Raji (cell line): ENCODE data around the gene PKNOX2.

Source experiments
- POLR2A ChIP-seq: IDR thresholded peaks from 2 replicates; pipeline ENCODE4 v1.6.1; 2011; ENCODE audit warnings: low read depth, low read length, control low read depth; ENCODE audit not compliant: insufficient read depth

The PKNOX2 gene

GRCh38 chr11:125327518-125328224 lies 163.1 kb downstream of the PKNOX2 start:
- no peak for TF ChIP-seq POLR2A

GRCh38 chr11:125328225-125328580 lies 163.7 kb downstream of the PKNOX2 start:
- TF ChIP-seq POLR2A = no peak

GRCh38 chr11:125329786-125330185 lies 165.2 kb downstream of the PKNOX2 start:
- TF ChIP-seq POLR2A = no peak

- TF ChIP-seq POLR2A = no peak
These were observed 166.1 kb downstream of the PKNOX2 start for GRCh38 chr11:125330462-125331325.

- no peak for TF ChIP-seq POLR2A
These were observed 166.9 kb downstream of the PKNOX2 start for GRCh38 chr11:125331357-125332035.

- no peak for TF ChIP-seq POLR2A
These were observed 168.3 kb downstream of the PKNOX2 start for GRCh38 chr11:125332821-125333220.

GRCh38 chr11:125333354-125334073 lies 169.0 kb downstream of the PKNOX2 start:
- no peak for TF ChIP-seq POLR2A

GRCh38 chr11:125335106-125335505 lies 170.6 kb downstream of the PKNOX2 start:
- no peak for TF ChIP-seq POLR2A

GRCh38 chr11:125337836-125338834 lies 173.6 kb downstream of the PKNOX2 start:
- no peak for TF ChIP-seq POLR2A

GRCh38 chr11:125338886-125339811 lies 174.6 kb downstream of the PKNOX2 start:
- no peak for TF ChIP-seq POLR2A

GRCh38 chr11:125341676-125342075 lies 177.1 kb downstream of the PKNOX2 start:
- TF ChIP-seq POLR2A = no peak

GRCh38 chr11:125342281-125342930 lies 177.9 kb downstream of the PKNOX2 start:
- no peak for TF ChIP-seq POLR2A
